Measurements from ENCODE around the gene BEX3.

DNA sequence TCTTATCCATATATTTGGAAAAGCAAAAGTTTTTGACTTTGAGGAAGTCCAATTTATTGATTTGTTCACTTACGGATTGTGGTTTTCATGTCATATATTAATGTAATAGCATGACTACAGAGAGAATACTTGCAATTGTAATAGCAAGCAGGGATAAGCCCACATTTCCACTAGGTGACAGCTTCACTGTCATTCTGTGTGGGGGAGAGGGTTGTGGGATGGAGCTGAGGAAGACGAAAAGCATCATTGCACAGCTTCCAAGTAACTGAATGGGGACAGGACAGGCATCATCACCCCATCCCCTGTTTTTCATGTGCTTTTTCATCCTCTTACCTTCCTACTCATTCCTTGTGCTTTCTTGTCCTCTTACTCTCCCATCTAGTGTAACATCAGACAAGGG is 31.4 kb downstream of the BEX3 start:
- no peak for TF ChIP-seq EZH2 (IDR thresholded peaks at IDR 0.05; ENCODE audit: insufficient read depth, poor library complexity, severe bottlenecking)
- no peak for TF ChIP-seq EZH2phosphoT487 (IDR thresholded peaks at IDR 0.05; ENCODE audit: insufficient read depth, low read depth)

Measured in GM23248 (cell line).